Cardiac fibroblast (primary cell): ENCODE results near the gene ZNF254.

ENCODE experiments used
- DNase-seq, 2 donors: peaks; one replicate each; pipeline versions ENCODE4 v3.0.0 to v3.0.0-alpha.2; 2010; ENCODE audit warnings: low read depth in 2 of 2
- H3K4me3 ChIP-seq, 2 donors: replicated peaks in 1 of 2; 1 replicate in 1 of 2; 2 replicates in 1 of 2; pipeline ENCODE4 v1.5.1; 2011; ENCODE audit warnings: low read depth in 2 of 2, low read length in 2 of 2, mild to moderate bottlenecking in 2 of 2, moderate library complexity in 1 of 2
- TF ChIP-seq, protein P1 (sequence below): IDR thresholded peaks from one replicate; pipeline ENCODE4 v1.5.1; 2011; ENCODE audit warnings: low read depth, mild to moderate bottlenecking, low read length, inconsistent platforms

The ZNF254 gene

DNA sequence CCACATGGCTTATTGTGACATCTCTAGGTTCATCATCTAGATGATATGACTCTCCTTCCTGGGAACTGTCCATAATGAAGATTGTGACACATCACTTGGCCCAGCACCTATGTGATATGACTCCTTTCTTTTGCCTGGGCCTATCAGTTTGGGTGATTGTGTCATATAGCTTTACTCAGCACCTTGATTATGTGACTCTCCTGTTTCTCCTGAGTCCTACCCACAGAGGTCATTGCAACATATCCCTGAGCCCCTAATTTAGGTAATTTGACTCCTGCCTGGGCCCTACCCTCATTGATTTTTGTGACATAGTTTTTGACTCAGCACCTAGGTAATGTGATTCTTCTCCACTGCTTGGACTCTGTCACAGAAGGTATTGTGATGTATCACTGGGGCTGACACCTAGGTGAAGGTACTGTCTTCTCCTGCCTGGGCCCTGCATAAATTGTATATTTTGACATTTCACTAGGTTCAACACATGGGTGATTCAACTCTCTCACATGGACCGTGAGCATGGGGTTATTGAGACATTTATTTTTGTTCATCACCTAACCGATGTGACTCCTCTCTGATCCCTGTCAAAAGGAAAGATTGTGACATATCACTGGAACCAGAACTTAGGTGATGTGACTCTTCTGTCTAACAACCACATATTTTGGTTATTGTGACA lies 26.2 kb upstream of the ZNF254 start:
- no peak overlapping the region for H3K4me3 ChIP-seq
- DNase-seq = no peak
- TF ChIP-seq, protein P1, sequence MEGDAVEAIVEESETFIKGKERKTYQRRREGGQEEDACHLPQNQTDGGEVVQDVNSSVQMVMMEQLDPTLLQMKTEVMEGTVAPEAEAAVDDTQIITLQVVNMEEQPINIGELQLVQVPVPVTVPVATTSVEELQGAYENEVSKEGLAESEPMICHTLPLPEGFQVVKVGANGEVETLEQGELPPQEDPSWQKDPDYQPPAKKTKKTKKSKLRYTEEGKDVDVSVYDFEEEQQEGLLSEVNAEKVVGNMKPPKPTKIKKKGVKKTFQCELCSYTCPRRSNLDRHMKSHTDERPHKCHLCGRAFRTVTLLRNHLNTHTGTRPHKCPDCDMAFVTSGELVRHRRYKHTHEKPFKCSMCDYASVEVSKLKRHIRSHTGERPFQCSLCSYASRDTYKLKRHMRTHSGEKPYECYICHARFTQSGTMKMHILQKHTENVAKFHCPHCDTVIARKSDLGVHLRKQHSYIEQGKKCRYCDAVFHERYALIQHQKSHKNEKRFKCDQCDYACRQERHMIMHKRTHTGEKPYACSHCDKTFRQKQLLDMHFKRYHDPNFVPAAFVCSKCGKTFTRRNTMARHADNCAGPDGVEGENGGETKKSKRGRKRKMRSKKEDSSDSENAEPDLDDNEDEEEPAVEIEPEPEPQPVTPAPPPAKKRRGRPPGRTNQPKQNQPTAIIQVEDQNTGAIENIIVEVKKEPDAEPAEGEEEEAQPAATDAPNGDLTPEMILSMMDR = no peak

DNA sequence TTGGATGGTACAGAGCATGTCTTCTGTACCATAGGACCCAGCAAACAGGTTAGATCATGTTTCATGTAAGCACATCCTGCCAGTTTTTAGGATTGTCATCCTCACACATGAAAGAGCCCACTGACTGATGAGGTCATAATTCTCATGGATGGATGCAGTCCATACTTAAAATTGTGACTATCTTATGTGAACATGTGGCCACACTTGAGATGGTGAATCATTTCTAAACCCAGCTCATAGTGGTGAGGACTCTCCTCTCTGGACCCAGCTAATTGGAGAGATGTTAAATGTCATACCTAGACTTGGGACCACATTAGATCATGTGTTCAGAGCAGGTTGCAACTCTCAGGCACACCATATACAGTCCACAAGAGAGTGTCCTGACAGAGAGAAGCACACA lies 24.8 kb upstream of the ZNF254 start:
- H3K4me3 ChIP-seq = no peak overlapping the region
- TF ChIP-seq, protein P1 = no peak
- no peak for DNase-seq

- no peak for DNase-seq
- TF ChIP-seq, protein P1 = no peak
- H3K4me3 ChIP-seq = no peak overlapping the region
These were observed 23.7 kb upstream of the ZNF254 start for GRCh38 chr19:24063295-24063694.

- DNase-seq = no peak
- no peak overlapping the region for H3K4me3 ChIP-seq
- TF ChIP-seq, protein P1 = no peak
These were observed 22.8 kb upstream of the ZNF254 start for GRCh38 chr19:24064175-24064574.

GRCh38 chr19:24065243-24065642 lies 21.7 kb upstream of the ZNF254 start:
- TF ChIP-seq, protein P1 = no peak
- DNase-seq = no peak
- H3K4me3 ChIP-seq = no peak overlapping the region

DNA sequence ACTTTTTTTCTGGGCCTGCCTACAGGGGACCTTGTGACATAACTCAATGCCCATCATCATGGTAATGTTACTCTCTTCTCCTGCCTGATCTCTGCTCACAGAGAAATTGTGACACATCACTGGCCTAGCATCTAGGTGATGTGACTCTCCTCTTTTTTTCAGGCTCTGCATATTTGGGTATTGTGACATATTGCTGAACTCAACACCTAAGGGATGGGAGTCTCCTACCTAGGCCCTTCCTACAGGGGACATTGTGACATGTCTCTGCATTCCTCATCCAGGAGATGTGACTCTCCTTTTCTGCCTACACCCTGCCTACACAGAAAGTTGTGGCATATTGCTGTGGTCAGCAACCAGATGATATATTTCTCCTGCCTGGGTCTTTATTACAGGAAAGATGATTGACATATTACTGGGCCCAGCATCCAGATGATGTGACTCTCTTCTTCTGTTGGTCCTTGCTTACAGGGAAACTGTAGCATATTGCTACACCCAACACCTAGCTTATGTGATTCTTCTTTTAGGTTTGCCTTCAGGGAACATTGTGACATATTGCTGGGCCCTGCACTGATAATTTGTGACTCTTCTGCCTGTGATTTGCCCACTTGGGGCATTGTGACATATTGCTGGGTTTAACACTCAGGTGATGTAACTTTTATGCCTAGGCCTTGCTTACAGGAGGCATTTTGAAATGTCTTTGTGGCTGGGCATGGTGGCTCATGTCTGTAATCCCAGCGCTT lies 21.0 kb upstream of the ZNF254 start:
- DNase-seq = no peak
- TF ChIP-seq, protein P1 = no peak
- H3K4me3 ChIP-seq = no peak overlapping the region
